ENCODE measurements around the gene MORN5.

MORN5 gene

DNA sequence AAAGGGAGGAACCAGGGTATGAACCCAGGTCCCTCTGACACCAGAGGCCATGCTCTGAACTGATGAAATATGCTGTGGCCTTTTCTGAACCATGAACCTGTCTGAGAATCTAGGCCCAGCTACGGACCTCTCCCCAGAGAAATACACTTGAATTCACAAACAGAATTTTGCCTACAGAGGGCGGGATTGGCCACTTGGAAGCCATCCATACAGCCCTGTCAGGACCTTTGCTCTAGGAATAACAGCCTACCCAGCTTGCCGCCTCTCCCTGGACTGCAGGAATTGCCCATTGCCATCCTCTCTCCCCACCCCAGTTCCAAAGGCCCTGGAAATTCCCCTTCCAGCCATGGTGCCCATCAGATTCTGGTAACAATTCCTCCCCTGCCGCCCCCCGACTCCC is 26.6 kb downstream of the MORN5 start:
- Histone ChIP-seq H2BK12ac (ENCODE audit: low read length in 2 of 2) (no peak overlapping the region), H3K27ac (ENCODE audit: low read length, poor library complexity, severe bottlenecking) (no peak overlapping the region), H3K4me3 (ENCODE audit: insufficient read depth in 1 of 2, low read depth in 1 of 2, low read length in 2 of 2) (no peak overlapping the region), H3K9me3 (ENCODE audit: control insufficient read depth, low read length) (no peaks in the 10 kb centered on the region), H3K18ac (ENCODE audit: low read depth in 1 of 2, low read length in 2 of 2) (no peak overlapping the region), H3K4ac (ENCODE audit: low read depth in 1 of 2, low read length in 2 of 2) (no peak overlapping the region), H3K14ac (ENCODE audit: low read length in 2 of 2) (no peak overlapping the region), H4K8ac (ENCODE audit: low read length) (no peak overlapping the region), H3K4me2 (ENCODE audit: low read length, poor library complexity, severe bottlenecking) (no peak overlapping the region), H2BK15ac (ENCODE audit: low read depth, poor library complexity, severe bottlenecking) (no peak overlapping the region), H3K36me3 (ENCODE audit: control insufficient read depth in 1 of 2, insufficient read depth in 2 of 2, low read depth in 1 of 2, low read length in 2 of 2) (no peaks in the 10 kb centered on the region), H3K4me1 (ENCODE audit: control insufficient read depth, insufficient read depth, low read depth, low read length) (no peaks in the 10 kb centered on the region), H3K79me1 (replicated peaks; ENCODE audit: low read length, poor library complexity, severe bottlenecking) (no peaks in the 10 kb centered on the region), H3K23ac (ENCODE audit: low read length in 2 of 2) (no peak overlapping the region), H2BK120ac (ENCODE audit: low read depth, low read length) (no peak overlapping the region), H4K91ac (ENCODE audit: low read length) (no peak overlapping the region), H2AK5ac (ENCODE audit: low read length, severe bottlenecking) (no peak overlapping the region), H2BK5ac (ENCODE audit: low read depth, low read length, poor library complexity, severe bottlenecking) (no peak overlapping the region), H3K27me3 (ENCODE audit: control insufficient read depth in 1 of 2, insufficient read depth in 1 of 2, low read length in 2 of 2) (peaks cover 34 to 39% of the 10 kb centered on the region in 2 experiments), H3K9ac (ENCODE audit: low read length) (no peak overlapping the region), H2AFZ (ENCODE audit: low read depth, low read length) (no peak overlapping the region)
- no peak for DNase-seq
- WGBS, result 74% methylated on average over 5 of the region's 5 CpGs

DNA sequence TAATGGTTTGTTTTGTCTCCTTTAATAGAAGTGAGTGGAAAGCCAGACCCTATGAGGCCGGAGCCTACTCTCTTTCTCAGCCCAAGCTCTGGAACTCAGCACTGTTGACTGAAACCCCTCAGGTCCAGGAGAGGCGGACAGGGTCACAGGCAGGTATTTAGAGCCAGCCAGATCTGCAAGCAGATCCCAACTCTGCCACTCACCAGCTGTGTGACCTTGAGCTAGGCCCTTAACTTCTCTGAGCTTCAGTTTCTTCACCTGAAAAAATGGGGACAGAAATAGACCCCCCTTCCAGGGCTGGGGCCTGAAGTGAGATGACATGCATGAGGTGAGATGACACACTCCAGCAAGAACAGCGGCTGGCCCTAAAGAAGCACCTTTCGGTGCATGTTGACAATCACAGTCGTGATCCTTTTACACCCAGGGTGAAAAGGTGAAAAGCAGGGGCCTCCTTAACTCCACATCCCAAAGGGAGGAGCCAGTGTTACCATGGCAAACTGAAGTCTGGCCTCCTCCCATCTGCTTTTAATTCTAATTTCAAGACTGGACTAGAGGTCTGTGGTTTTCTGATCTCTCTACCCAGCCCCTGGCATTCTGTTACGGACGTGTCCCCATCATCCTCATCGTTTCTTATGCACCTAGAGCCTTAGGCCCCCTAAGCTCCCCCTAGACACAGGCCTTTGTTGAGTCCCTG is 27.2 kb downstream of the MORN5 start:
- no peak overlapping the region for H2BK5ac ChIP-seq (ENCODE audit: low read depth, low read length, poor library complexity, severe bottlenecking)
- no peak overlapping the region for H2AFZ ChIP-seq (ENCODE audit: low read depth, low read length)
- no peak overlapping the region for H3K27ac ChIP-seq (ENCODE audit: low read length, poor library complexity, severe bottlenecking)
- no peak overlapping the region for H4K8ac ChIP-seq (ENCODE audit: low read length)
- no peak overlapping the region for H2AK5ac ChIP-seq (ENCODE audit: low read length, severe bottlenecking)
- no peak overlapping the region for H4K91ac ChIP-seq (ENCODE audit: low read length)
- H2BK15ac ChIP-seq (ENCODE audit: low read depth, poor library complexity, severe bottlenecking), result no peak overlapping the region
- H3K27me3 ChIP-seq (ENCODE audit: control insufficient read depth in 1 of 2, insufficient read depth in 1 of 2, low read length in 2 of 2), result peaks cover 28 to 33% of the 10 kb centered on the region in 2 experiments
- WGBS, result 80% methylated on average over 8 of the region's 8 CpGs
- H3K79me1 ChIP-seq (replicated peaks; ENCODE audit: low read length, poor library complexity, severe bottlenecking), result no peaks in the 10 kb centered on the region
- no peak overlapping the region for H3K4me2 ChIP-seq (ENCODE audit: low read length, poor library complexity, severe bottlenecking)
- H3K9me3 ChIP-seq (ENCODE audit: control insufficient read depth, low read length), result no peaks in the 10 kb centered on the region
- H3K4me3 ChIP-seq (ENCODE audit: insufficient read depth in 1 of 2, low read depth in 1 of 2, low read length in 2 of 2), result no peak overlapping the region
- H3K4ac ChIP-seq (ENCODE audit: low read depth in 1 of 2, low read length in 2 of 2), result no peak overlapping the region
- no peak for DNase-seq
- H3K14ac ChIP-seq (ENCODE audit: low read length in 2 of 2), result no peak overlapping the region
- H3K36me3 ChIP-seq (ENCODE audit: control insufficient read depth in 1 of 2, insufficient read depth in 2 of 2, low read depth in 1 of 2, low read length in 2 of 2), result no peaks in the 10 kb centered on the region
- no peak overlapping the region for H2BK12ac ChIP-seq (ENCODE audit: low read length in 2 of 2)
- no peak overlapping the region for H2BK120ac ChIP-seq (ENCODE audit: low read depth, low read length)
- no peaks in the 10 kb centered on the region for H3K4me1 ChIP-seq (ENCODE audit: control insufficient read depth, insufficient read depth, low read depth, low read length)
- no peak overlapping the region for H3K9ac ChIP-seq (ENCODE audit: low read length)
- no peak overlapping the region for H3K18ac ChIP-seq (ENCODE audit: low read depth in 1 of 2, low read length in 2 of 2)
- no peak overlapping the region for H3K23ac ChIP-seq (ENCODE audit: low read length in 2 of 2)

DNA sequence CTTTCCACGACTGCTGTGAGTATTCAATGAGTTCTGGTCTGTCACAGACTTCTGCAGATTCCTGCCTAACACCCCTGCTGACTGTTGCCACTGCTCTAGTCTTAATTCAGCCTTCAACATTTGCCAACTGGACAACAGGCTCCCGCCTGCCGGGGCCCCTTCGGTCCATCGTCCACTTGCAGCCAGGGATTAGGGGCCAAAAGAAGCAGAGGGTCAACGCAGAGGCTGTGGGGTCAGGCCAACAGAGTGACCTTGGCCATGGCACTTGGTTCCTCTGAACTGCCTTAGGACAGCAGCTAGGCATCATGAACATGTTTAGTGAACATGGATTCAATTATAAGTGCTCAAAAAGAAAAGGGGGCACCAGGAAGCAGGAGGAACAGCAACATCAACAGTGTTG is 28.7 kb downstream of the MORN5 start:
- WGBS, result 82% methylated on average over 6 of the region's 6 CpGs
- H3K27ac ChIP-seq (ENCODE audit: low read length, poor library complexity, severe bottlenecking), result no peak overlapping the region
- no peak overlapping the region for H3K9ac ChIP-seq (ENCODE audit: low read length)
- H3K23ac ChIP-seq (ENCODE audit: low read length in 2 of 2), result no peak overlapping the region
- no peak overlapping the region for H2BK12ac ChIP-seq (ENCODE audit: low read length in 2 of 2)
- H3K4me2 ChIP-seq (ENCODE audit: low read length, poor library complexity, severe bottlenecking), result no peak overlapping the region
- no peak overlapping the region for H3K18ac ChIP-seq (ENCODE audit: low read depth in 1 of 2, low read length in 2 of 2)
- no peak for DNase-seq
- H2AK5ac ChIP-seq (ENCODE audit: low read length, severe bottlenecking), result no peak overlapping the region
- no peak overlapping the region for H3K4me3 ChIP-seq (ENCODE audit: insufficient read depth in 1 of 2, low read depth in 1 of 2, low read length in 2 of 2)
- H2BK15ac ChIP-seq (ENCODE audit: low read depth, poor library complexity, severe bottlenecking), result no peak overlapping the region
- H4K91ac ChIP-seq (ENCODE audit: low read length), result no peak overlapping the region
- H3K4ac ChIP-seq (ENCODE audit: low read depth in 1 of 2, low read length in 2 of 2), result no peak overlapping the region
- peak overlapping the region; percentile 22 for H4K8ac ChIP-seq (ENCODE audit: low read length)
- no peaks in the 10 kb centered on the region for H3K36me3 ChIP-seq (ENCODE audit: control insufficient read depth in 1 of 2, insufficient read depth in 2 of 2, low read depth in 1 of 2, low read length in 2 of 2)
- no peak overlapping the region for H2AFZ ChIP-seq (ENCODE audit: low read depth, low read length)
- H3K4me1 ChIP-seq (ENCODE audit: control insufficient read depth, insufficient read depth, low read depth, low read length), result no peaks in the 10 kb centered on the region
- H3K14ac ChIP-seq (ENCODE audit: low read length in 2 of 2), result no peak overlapping the region
- no peaks in the 10 kb centered on the region for H3K9me3 ChIP-seq (ENCODE audit: control insufficient read depth, low read length)
- H3K79me1 ChIP-seq (replicated peaks; ENCODE audit: low read length, poor library complexity, severe bottlenecking), result no peaks in the 10 kb centered on the region
- H3K27me3 ChIP-seq (ENCODE audit: control insufficient read depth in 1 of 2, insufficient read depth in 1 of 2, low read length in 2 of 2), result peaks cover 20 to 22% of the 10 kb centered on the region in 2 experiments
- H2BK5ac ChIP-seq (ENCODE audit: low read depth, low read length, poor library complexity, severe bottlenecking), result no peak overlapping the region
- H2BK120ac ChIP-seq (ENCODE audit: low read depth, low read length), result no peak overlapping the region

DNA sequence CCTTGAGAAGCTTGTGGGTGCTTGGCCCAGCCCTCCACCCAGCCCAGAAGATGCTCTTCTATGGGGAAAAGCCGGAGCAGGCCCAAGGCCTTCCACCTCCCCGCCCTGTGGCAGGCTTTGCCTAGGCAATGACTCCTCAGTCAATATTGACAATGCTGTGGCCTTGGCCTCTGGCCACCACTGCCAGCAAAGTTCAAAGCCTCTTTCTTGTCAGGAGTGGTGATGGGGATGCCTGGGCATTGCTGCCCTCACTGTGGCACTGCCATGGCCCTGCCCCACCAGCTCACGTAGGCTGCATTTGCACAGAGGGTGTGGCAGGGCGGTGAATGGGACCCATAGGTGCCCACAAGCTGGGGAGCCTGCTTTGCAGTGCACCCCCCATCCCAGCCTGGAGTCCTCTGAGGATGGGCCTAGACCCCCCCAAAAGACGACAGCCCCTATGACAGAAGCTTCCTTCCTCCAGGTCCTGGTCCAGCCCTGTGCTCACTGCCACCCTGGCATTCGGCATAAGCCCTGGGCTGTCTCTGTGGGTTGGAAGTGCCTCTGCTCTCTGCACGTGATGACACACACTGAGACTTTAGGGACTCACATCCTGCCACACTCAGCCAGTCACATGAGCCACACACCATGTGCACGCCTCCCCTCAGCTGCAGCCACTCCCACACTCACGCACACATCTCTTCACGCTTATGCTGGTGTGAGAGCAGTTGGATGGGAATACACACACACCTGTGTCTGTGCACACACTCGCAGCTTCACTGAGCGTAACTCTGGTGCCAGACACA is 31.1 kb downstream of the MORN5 start:
- H3K27me3 ChIP-seq (ENCODE audit: control insufficient read depth in 1 of 2, insufficient read depth in 1 of 2, low read length in 2 of 2), result peaks cover 14 to 25% of the 10 kb centered on the region in 2 experiments
- no peak overlapping the region for H2BK12ac ChIP-seq (ENCODE audit: low read length in 2 of 2)
- peak overlapping the region in 1 of 2 experiments; percentile 23 for H3K14ac ChIP-seq (ENCODE audit: low read length in 2 of 2)
- H3K23ac ChIP-seq (ENCODE audit: low read length in 2 of 2), result no peak overlapping the region
- 80% methylated on average over 12 of the region's 12 CpGs for WGBS
- H3K4me1 ChIP-seq (ENCODE audit: control insufficient read depth, insufficient read depth, low read depth, low read length), result no peaks in the 10 kb centered on the region
- H3K36me3 ChIP-seq (ENCODE audit: control insufficient read depth in 1 of 2, insufficient read depth in 2 of 2, low read depth in 1 of 2, low read length in 2 of 2), result no peaks in the 10 kb centered on the region
- H3K27ac ChIP-seq (ENCODE audit: low read length, poor library complexity, severe bottlenecking), result no peak overlapping the region
- no peak overlapping the region for H4K8ac ChIP-seq (ENCODE audit: low read length)
- H2BK120ac ChIP-seq (ENCODE audit: low read depth, low read length), result no peak overlapping the region
- no peak overlapping the region for H3K4me3 ChIP-seq (ENCODE audit: insufficient read depth in 1 of 2, low read depth in 1 of 2, low read length in 2 of 2)
- no peaks in the 10 kb centered on the region for H3K79me1 ChIP-seq (replicated peaks; ENCODE audit: low read length, poor library complexity, severe bottlenecking)
- no peak overlapping the region for H3K9ac ChIP-seq (ENCODE audit: low read length)
- no peaks in the 10 kb centered on the region for H3K9me3 ChIP-seq (ENCODE audit: control insufficient read depth, low read length)
- H3K4me2 ChIP-seq (ENCODE audit: low read length, poor library complexity, severe bottlenecking), result no peak overlapping the region
- H3K18ac ChIP-seq (ENCODE audit: low read depth in 1 of 2, low read length in 2 of 2), result no peak overlapping the region
- H2AK5ac ChIP-seq (ENCODE audit: low read length, severe bottlenecking), result no peak overlapping the region
- H3K4ac ChIP-seq (ENCODE audit: low read depth in 1 of 2, low read length in 2 of 2), result no peak overlapping the region
- H2AFZ ChIP-seq (ENCODE audit: low read depth, low read length), result no peak overlapping the region
- H4K91ac ChIP-seq (ENCODE audit: low read length), result no peak overlapping the region
- no peak for DNase-seq
- H2BK5ac ChIP-seq (ENCODE audit: low read depth, low read length, poor library complexity, severe bottlenecking), result no peak overlapping the region
- no peak overlapping the region for H2BK15ac ChIP-seq (ENCODE audit: low read depth, poor library complexity, severe bottlenecking)

Data from mesenchymal stem cell (in vitro differentiated cells and primary cell).